Measurements from ENCODE around the gene CHPT1.

The CHPT1 gene

GRCh38 chr12:101768781-101769180 lies 71.3 kb downstream of the CHPT1 start:
- no peak for ATAC-seq
- TF ChIP-seq ZC3H10 (CRISPR knock-in tag; IDR thresholded peaks at IDR 0.05): no peak
- TF ChIP-seq CSDC2 (CRISPR knock-in tag; IDR thresholded peaks at IDR 0.05): no peak

GRCh38 chr12:101769865-101770264 lies 72.4 kb downstream of the CHPT1 start:
- TF ChIP-seq PATZ1 (CRISPR knock-in tag; IDR thresholded peaks at IDR 0.05; ENCODE audit: borderline replicate concordance): no peak
- no peak for TF ChIP-seq CSRNP3 (CRISPR knock-in tag; IDR thresholded peaks at IDR 0.05)
- TF ChIP-seq TCF4 (CRISPR knock-in tag; IDR thresholded peaks at IDR 0.05; ENCODE audit: borderline replicate concordance): no peak
- TF ChIP-seq ZC3H10 (CRISPR knock-in tag; IDR thresholded peaks at IDR 0.05): no peak
- no peak for TF ChIP-seq OSR1 (CRISPR knock-in tag; IDR thresholded peaks at IDR 0.05)
- TF ChIP-seq ZNF8 (CRISPR knock-in tag; IDR thresholded peaks at IDR 0.05): no peak
- TF ChIP-seq RARB (CRISPR knock-in tag; IDR thresholded peaks at IDR 0.05): no peak
- no peak for TF ChIP-seq TSHZ2 (CRISPR knock-in tag; IDR thresholded peaks at IDR 0.05)
- no peak for TF ChIP-seq ZFP3 (CRISPR knock-in tag; IDR thresholded peaks at IDR 0.05)

GRCh38 chr12:101772012-101772775 lies 74.8 kb downstream of the CHPT1 start:
- ATAC-seq: no peak
- TF ChIP-seq ZC3H10 (CRISPR knock-in tag; IDR thresholded peaks at IDR 0.05) (no peak), PATZ1 (CRISPR knock-in tag; IDR thresholded peaks at IDR 0.05; ENCODE audit: borderline replicate concordance) (no peak), ZFP30 (CRISPR knock-in tag; IDR thresholded peaks at IDR 0.05) (no peak), RARB (CRISPR knock-in tag; IDR thresholded peaks at IDR 0.05) (no peak), TSHZ2 (CRISPR knock-in tag; IDR thresholded peaks at IDR 0.05) (no peak), ESRRG (CRISPR knock-in tag; IDR thresholded peaks at IDR 0.05) (no peak), SNAI2 (CRISPR knock-in tag; IDR thresholded peaks at IDR 0.05) (no peak), ZNF565 (CRISPR knock-in tag; conservative IDR thresholded peaks at IDR 0.05; ENCODE audit: low read depth) (no peak)

More at GRCh38 chr12:101769865-101770264, 72.4 kb downstream of the CHPT1 start:
- ATAC-seq: no peak

- ATAC-seq: peak; percentile 97
- no peak for TF ChIP-seq ZFP30 (CRISPR knock-in tag; IDR thresholded peaks at IDR 0.05)
- no peak for TF ChIP-seq TSHZ2 (CRISPR knock-in tag; IDR thresholded peaks at IDR 0.05)
- no peak for TF ChIP-seq OSR1 (CRISPR knock-in tag; IDR thresholded peaks at IDR 0.05)
- no peak for TF ChIP-seq ISL1 (CRISPR knock-in tag; IDR thresholded peaks at IDR 0.05)
- TF ChIP-seq PATZ1 (CRISPR knock-in tag; IDR thresholded peaks at IDR 0.05; ENCODE audit: borderline replicate concordance): no peak
- no peak for TF ChIP-seq ESRRG (CRISPR knock-in tag; IDR thresholded peaks at IDR 0.05)
These were observed 76.3 kb downstream of the CHPT1 start for GRCh38 chr12:101773650-101774162.
